Erythroblast (primary cell): ENCODE measurements around the gene ARHGAP6.

Experiments used
- GATA1 ChIP-seq: IDR thresholded peaks from 2 replicates; pipeline ENCODE4 v1.6.1; 2011; ENCODE audit warnings: low read depth, mild to moderate bottlenecking, control low read depth, low read length, moderate library complexity
- POLR2A ChIP-seq: IDR thresholded peaks from 2 replicates; pipeline ENCODE4 v1.6.1; 2011; ENCODE audit warnings: mild to moderate bottlenecking, low read length

DNA sequence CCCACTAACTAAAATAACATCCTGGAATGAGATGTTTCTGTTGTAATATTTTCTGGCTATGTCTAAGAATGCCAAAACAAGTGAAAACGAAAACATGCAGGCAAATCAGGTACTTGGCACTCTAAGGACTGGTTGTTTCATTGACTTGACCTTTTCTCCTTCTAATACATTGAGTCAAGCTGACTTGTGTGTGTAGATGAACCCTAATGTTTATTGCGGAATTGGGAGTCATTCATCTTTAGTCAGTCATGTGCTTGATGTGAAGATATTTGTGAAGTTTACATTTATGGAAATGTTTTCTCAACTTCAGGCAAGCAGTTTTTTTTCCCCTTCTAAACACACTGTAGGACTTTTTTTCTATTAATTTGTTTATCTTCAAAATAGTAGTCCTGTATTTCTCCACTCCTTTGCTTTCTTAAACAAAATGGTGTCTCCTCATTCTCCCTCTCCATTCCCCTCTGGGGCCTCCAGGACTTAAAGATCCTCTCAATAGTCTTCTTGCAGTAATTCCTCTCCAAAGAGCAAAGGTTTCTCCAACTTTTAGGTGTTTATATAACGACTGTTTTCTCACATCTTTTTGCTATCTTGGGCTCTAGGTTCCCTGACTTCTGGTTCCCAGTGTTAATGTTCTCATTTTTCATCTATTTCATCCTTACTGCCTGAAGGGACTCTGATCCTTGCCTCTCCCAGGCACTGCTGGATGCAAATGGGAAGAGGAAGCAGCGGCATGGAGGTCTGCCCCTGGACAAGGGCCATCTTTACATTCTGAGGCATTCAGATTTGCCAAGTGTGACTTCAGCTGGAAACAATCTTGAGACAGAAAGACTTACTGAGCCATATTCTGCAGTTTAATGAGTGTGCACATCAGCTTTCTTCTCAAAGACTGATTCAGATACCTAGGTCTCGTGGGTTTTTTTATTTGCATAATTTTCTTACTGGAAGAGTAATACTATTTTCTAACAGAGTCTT is 166.4 kb downstream of the ARHGAP6 start:
- TF ChIP-seq POLR2A (no peak), GATA1 (no peak)
